ENCODE measurements around the gene ATP7A.

GRCh38 chrX:78066110-78066509, 155.6 kb downstream of the ATP7A start:
- TF ChIP-seq, protein P1, sequence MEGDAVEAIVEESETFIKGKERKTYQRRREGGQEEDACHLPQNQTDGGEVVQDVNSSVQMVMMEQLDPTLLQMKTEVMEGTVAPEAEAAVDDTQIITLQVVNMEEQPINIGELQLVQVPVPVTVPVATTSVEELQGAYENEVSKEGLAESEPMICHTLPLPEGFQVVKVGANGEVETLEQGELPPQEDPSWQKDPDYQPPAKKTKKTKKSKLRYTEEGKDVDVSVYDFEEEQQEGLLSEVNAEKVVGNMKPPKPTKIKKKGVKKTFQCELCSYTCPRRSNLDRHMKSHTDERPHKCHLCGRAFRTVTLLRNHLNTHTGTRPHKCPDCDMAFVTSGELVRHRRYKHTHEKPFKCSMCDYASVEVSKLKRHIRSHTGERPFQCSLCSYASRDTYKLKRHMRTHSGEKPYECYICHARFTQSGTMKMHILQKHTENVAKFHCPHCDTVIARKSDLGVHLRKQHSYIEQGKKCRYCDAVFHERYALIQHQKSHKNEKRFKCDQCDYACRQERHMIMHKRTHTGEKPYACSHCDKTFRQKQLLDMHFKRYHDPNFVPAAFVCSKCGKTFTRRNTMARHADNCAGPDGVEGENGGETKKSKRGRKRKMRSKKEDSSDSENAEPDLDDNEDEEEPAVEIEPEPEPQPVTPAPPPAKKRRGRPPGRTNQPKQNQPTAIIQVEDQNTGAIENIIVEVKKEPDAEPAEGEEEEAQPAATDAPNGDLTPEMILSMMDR (conservative IDR thresholded peaks at IDR 0.05) = no peak
- no peak for TF ChIP-seq ZFX (IDR thresholded peaks at IDR 0.05)
